GM19324 (cell line): Measurements from ENCODE around the gene PPCDC.

Experiments
- ATAC-seq: cut with Tn5 transposase; IDR thresholded peaks from one replicate; pipeline ENCODE4 v1.9.1; 2021; ENCODE audit warnings: mild to moderate bottlenecking, moderate library complexity; ENCODE audit not compliant: unreplicated experiment, low FRiP score

Gene PPCDC

DNA sequence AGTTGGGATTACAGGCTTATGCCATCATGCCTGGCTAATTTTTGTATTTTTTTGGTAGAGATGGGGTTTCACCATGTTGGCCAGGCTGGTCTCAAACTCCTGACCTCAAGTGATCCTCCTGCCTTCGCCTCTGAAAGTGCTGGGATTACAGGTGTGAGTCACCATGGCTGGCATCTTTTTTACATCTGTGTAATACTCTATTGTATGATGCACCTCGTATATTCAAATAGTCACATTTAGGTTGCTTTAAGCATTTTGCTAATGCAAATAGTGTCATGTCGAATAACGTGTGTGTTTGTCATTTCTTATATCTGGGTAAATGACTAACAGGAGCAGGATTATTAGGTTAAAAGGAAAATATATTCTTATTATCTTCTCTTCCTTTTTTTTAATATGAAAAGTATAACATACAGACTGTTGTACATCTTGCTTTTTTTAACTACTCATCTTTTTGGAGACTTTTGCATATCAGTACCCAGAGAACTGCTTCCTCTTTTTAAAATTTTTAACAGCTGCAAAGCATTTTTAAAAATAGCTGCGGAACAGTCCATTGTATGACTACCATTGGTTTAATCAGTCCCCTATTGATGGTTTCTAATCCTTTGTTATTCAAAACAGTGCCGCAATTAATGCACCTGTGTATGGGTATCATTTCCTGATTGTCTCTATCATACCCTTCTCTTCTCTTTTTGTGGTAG, 14.6 kb upstream of the PPCDC start:
- peak; percentile 81 for ATAC-seq

DNA sequence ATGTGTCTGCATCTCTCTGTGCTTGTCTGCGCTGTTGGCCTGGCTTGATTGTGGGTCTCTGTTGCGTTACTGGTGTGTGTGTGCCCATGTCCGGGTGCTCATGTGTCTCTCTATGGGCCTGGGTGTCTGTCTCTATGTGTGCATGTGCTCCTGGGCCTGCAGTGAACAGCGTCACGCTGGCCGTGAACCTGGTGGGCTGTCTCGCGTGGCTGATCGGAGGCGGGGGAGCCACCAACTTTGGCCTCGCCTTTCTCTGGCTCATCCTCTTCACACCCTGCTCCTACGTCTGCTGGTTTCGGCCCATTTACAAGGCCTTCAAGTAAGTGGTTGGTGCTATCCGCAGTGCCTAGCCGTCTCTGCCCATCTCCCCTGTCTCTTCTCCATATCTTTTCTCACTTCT, 7.0 kb upstream of the PPCDC start:
- no peak for ATAC-seq

DNA sequence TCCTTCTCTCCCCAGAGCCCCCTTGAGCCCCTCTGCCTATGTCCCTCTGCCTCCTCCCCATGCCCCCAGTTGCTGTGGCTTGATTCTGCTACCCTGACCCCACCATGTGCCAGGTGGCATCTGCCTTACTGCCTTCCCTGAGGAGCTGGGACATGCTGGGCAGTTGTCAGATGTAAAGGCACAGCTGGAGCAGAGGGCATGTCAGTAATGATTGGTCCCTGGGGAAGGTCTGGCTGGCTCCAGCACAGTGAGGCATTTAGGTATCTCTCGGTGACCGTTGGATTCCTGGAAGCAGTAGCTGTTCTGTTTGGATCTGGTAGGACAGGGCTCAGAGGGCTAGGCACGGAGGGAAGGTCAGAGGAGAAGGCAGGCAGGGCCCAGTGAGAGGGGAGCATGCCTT, 3.5 kb upstream of the PPCDC start:
- ATAC-seq = no peak

DNA sequence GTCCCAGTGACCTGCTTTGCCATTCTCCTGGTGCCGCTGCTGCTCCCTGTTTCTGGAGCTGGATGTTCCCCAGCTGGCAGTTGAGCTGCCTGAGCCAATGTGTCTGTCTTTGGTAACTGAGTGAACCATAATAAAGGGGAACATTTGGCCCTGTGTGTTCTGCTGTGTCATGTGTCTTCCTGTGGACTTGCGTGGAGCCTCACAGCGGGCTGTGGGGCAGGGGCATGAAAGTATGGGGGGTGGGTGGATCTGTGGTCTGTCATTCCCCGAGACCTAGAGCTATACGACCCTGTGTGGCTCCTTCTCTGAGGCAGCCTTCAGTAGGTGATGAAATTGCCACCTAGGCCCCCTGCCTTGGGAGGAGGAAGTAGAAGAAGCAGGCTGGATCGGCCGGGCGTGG, 2.0 kb upstream of the PPCDC start:
- no peak for ATAC-seq

DNA sequence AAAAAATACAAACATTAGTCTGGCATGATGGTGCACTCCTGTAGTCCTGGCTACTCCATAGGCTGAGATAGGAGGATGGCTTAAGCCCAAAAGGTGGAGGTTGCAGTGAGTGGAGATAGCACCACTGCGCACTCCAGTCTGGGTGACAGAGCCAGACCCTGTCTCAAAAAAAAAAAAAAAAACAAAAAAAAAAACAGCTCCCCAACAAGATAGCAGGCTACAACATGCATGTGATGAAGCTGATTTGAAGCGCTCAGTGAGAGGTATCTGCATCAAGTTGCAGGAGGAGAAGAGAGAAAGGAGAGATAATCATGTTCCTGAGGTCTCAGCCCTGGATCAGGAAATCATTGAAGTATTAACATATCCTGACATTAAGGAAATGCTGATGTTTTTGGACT, 608 bp upstream of the PPCDC start:
- no peak for ATAC-seq

DNA sequence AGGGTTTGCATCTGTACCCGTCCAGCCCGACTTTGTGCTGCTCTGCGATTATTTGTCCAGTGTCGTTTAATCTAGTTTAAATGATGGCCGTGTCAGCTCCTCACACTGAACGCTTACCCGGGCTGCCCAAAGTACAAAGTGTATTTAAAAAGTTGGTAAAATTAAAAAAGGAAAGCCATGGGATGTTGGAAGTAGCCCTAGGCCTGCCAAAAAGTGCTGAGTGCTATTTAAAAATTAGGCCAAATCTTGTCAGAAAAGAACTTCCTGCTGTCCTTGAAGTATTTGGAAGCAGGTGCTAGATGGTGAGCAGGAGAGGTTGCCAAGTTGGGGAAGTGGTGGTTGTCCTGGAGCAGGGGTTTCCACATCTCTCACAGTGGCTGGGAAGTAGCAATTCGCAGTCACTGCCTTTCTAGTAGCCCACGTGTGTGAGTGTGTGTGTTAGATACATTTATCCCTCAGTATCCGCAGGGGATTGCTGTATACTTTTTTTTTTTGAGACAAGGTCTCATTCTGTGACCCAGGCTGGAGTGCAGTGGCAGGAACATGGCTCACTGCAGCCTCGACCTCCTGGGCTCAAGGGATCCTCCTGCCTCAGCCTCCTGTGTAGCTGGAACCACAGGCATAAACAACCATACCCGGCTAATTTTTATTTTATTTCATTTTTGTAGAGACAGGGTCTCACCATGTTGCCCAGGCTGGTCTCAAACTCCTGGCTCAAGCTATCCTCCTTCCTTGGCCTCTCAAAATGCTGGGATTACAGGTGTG, 664 bp downstream of the PPCDC start:
- no peak for ATAC-seq

DNA sequence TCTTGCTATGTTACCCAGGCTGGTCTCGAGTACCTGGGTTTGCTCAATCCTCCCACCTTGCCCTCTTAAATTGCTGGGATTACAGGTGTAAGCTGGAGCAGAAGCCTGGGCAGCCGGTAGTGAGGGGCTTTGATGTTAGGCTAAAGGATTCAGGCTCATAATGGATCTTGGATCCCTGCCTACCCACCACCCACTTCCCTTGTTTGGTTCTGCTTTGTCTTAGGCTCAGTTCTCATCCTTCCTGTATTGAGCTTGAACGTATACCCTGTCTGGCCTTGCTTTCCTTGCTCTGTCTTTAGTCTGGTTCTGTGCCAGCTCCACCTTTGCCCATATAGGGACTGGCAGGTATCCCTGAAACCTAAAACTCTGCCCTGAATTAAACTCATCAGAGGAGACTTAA, 1.7 kb downstream of the PPCDC start:
- no peak for ATAC-seq

DNA sequence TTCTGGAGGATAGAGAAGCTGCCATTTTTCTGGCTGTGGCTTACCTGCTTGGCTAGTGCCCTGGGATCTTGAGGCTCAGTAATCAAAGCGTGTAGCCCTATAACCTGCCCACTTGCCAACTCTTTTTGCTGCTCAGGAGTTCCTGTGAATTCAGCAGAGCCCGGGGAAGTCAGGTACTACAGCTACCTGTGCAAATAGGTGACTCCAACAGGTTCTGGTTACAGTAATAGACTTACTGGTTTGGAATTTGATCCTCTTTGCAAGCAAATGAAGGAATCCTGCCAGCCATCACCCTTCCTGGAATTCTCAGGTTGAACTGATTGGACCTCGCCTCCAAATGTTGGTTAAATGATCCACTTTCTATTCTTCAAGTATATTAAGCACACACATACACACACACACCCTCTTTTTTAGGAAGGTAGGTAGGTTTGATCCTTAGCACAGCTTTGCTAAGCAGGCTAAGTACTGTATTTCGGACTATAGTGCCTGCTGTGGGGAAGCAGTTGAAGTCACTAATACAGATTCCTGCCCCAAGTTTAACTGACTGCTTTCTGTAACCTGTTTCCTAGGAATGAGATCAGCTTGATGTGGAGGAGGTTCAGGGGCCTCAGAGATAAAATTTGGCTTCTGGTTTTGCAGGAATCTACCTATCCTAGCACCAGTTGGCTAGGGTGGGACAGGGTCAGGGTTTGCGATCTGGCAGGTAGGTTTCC, 2.3 kb downstream of the PPCDC start:
- no peak for ATAC-seq

DNA sequence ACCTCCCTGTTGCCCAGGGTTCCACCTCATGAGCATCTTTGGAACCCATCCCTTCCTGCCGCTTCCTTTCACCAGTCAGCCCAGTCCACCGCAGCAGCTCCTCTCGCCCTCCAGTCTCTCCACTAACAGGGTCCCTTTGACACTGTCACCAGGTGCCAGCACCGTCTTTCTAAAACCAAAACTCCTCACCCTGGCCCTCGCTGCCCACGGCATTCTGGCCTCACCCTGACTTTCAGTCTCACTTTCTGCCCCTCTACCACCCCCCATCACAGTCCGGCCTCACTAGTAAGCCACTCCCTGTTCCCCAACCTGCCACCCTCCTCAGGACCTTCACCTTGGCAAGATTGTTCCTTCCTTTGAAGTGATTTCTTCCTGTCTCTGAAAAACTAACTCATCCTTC, 4.2 kb downstream of the PPCDC start:
- no peak for ATAC-seq

DNA sequence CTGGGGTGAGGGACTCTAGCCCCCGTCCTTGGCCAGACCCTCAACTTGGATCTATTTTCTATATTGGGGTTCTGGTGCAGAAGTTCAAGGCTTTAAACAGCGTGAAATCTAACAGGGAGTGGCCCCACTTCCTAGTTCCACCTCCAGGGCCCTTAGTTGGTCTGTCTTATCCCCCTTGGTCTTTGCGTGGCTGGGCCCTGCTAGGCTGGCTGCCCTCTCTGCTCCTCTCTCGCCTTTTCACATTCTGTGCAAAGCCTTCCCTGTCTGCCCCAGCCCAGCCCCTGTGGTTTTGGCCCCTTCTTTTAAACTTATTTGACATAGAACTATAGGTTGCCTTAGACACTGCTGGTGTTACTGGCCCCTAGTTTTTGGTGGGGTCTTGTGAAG, 5.6 kb downstream of the PPCDC start:
- ATAC-seq = no peak

DNA sequence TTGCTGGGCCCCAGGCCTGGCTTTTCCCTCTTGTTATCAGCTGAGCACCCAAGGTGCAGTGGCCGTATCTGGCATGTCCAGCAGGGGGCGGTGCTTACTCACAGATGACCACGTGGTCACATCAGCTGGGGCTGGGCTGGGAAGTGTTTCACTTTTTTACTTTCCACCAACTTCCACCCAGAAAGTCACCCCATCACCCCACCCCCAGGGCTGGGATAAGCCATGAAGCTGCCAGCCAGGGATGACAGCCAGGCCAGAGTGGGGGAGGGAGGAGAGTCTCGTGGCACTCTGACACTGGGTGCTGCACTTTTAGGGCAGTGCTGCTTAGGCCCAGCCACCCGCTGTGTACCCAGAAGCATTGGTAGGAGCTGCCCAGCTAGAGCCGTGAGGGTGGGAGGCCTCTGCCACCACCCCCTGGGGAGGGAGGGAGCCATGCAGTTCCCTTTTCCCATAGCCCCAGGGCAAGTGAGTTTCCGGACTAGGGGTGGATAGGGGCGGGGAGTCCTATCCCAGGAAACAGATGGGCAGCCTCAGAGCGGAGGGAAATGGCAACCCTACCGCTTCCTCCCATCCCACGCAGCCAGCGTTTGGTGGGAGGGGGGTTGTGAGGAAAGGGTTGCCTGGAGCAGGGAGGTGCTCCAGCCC, 6.1 kb downstream of the PPCDC start:
- ATAC-seq = no peak

DNA sequence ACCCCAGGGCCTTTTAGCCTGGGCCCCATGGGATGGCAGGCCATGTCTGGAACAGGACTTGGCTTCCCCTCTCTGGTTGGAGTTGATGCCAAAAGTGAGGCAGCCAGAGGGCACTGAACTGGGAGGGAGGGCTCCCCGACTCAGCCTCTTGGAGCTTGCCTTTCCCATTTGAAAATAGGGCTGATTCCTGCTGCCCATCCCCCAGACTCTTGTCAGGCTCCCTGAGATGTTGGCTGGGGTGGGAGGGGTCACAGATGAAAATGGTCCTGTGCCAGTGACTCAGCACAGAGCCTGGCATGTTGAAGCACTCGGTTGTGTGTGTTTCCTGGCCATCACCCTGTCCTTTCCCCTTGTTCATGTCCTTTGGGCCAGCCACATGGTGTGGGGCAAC, 6.6 kb downstream of the PPCDC start:
- ATAC-seq = no peak

DNA sequence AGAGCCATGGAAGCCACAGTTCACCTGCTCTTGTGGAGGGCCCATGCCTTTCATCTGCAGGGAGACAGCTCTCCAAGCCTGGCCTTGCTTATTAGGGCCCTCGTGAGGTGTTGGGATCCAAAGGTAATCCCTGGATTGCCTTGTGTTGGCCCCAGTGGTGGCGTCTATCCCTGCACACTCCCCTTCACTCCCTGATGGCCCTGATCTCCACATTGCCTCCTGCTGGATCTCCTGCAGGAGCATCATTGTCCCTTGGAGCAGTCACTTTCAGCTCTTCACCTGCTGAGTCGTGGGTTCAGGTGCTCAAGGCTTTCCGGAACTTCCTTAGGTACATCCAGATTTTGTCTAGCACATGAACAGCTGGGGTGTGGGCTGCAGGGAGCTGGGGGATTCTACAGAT, 7.0 kb downstream of the PPCDC start:
- ATAC-seq = no peak

DNA sequence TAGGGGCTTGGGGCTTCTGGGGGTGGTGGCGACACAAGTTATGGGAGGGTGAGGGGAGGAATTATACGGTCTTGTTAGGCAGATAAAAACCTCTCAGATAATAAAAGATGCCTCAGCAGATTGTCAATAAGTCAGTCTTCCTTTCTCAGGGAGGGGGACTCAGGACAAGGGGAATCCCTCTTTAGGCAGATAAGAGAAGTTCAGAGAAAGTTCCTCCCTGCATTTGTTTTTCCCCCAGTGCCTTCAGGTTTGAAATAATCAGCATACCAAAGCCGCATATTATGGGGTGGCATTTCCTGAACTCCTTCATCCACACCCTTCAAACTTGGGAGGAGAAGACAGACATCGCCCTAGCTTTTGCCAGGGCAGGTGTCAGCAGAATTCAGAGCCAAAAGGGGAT, 8.5 kb downstream of the PPCDC start:
- ATAC-seq = no peak

DNA sequence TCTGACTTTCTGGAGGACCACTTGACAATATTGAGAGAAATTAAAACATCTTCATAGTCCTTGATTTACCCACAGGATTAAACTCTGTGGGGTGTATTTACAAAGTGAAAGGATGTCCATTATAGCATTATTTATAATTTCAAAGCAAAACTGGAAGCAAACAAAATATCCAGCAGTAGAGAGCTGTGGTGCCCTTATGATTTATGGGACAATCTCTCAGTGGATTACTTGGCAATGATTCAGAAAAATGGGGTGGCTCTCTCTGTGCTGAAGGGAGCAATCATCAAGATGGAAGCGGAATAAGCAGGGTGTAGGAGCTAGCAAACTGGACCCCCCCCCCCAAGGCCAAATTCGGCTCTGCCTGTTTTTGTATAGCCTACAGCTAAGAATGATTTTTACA, 9.0 kb downstream of the PPCDC start:
- no peak for ATAC-seq

DNA sequence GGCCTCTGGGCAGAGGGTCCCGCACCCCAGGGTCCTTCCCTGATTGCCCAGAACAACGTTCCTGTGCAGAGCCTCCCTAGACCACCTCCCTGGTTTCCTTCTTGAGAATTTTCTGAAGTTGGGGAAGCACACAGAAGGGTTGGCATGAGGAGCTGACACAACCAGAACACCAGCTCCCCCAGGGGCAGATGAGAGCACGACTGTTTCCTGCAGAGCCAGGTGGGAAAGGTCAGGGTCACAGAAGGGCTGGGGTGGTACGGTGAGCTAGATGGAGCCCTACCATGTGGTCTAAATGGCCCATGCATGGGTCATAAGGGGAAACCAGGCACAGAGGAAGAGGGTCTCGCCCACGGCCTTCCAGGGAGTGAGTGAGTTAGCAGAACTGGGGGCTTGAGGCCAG, 10.4 kb downstream of the PPCDC start:
- ATAC-seq = no peak

DNA sequence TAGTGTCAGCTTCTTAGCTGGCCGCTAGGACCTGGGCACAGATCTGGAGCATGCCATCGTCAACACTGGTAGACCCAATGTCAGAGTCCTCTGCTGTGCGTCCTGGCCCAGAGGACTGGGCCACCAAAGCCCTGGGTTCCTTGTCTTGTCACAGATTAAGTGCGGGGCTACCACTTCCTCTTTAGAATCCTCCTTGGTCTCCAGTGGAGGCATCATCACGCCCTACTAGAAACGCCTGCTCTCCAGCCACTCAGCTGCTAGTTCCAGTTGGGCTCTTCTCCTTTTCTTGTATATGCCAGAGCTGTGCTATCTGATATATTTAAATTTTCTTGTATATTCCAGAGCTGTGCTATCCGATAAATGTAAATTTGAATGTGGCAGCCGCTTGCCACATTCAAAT, 11.2 kb downstream of the PPCDC start:
- no peak for ATAC-seq

DNA sequence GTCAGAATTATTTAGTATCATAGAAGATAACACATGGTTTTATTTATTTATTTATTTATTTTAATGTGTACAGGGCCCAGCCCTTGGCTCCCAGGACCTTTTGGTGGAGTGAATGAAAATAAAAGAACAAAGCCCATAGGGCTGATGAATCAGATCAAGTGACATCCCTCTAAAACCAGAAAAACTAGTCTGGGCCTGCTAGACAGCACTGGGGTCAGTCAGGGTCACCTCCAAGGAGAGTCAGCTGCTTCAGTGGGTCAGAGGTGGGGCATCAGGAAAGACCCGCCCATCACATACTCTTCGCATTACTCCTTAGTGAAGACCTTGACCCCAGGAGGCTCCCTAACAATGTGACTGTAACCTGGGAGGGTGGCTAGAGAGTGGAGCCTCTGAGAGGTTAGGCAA, 12.8 kb downstream of the PPCDC start:
- ATAC-seq = no peak

DNA sequence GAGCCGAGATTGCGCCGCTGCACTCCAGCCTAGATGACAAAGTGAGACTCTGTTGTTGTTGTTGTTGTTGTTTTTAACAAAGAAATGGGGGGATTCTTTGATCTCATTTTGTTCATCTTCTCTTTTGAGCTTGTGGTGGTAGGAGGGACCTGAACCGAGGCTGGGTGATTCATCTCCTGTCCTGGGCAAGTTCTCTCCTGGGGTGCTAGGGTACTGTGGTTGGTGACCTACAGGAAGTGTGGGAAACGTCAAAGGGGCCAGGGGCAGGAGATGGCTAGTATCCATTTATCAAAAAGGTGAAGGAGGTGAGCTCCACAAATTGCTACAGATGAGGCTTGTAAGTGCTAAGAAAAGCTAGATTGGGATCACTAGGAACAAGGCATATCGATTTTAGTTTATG, 14.3 kb downstream of the PPCDC start:
- no peak for ATAC-seq

DNA sequence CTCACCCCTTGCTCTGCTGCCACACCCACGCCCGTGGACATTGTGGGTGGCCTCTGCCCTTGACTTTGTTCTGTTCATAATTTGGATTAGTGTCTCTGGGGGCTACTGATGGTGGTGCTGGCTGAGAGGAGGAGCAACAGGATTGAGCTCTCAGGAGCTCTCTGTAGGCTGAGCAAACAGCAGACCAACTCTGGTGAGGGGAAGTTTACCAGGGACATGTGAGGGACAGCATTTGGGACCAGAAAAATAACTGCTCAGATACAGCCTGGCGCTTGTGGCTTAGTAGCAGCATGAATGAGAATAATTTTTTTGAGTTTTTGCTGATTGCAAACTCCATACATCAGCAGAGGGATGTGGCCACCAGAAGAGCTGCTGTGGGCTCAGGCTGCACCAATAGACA, 14.8 kb downstream of the PPCDC start:
- no peak for ATAC-seq
